HG03460 (cell line): ENCODE results near the gene EIF5AL1.
"Not testable (repeated sequence)": the region's sequence is repeated elsewhere in the genome, so short reads cannot be mapped to it uniquely, and the experiment has no call there.

Experiments
- ATAC-seq: cut with Tn5 transposase; IDR thresholded peaks from one replicate; pipeline ENCODE4 v1.9.1; 2021; ENCODE audit not compliant: unreplicated experiment

Gene EIF5AL1

DNA sequence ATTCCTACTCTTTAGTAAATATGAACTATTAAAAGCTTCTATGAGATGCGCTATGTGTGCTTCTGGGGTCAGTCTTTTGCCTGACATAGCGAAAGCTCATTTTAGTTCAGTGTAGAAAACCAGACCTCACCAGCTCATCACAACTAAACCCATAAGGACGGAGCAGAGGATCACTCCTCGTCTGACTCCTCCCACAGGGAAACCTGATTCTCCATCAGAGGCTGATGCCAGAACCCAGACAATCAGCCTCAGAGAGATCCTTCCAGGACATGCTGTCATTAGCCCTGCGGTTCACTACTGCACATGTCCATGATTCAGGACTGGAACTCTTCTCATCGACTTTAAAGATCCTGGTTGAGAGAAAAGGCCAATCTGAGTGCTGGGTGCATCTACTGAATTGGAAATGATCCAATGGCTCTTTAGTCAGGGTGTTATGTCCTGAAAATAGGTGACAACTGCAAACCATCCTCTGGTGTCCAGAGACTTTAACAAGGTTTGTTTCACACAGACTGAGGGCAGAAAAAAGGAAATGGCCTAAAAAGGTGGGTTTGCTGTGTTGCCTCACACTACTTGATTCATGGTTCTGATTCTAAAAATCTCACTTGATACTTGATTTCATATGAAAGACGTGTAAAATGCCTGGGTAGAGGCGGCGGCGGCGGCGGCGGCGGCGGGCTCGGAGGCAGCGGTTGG is at the start of gene EIF5AL1:
Gene EIF5AL1 (plus strand): TSS at position 643 of the 693 bp plus-strand sequence. CDS start 117 bp downstream, outside the sequence.
- not testable (repeated sequence) for ATAC-seq

- ATAC-seq, result no peak
These were observed 48.5 kb upstream of the EIF5AL1 start for GRCh38 chr10:79463578-79464496.

DNA sequence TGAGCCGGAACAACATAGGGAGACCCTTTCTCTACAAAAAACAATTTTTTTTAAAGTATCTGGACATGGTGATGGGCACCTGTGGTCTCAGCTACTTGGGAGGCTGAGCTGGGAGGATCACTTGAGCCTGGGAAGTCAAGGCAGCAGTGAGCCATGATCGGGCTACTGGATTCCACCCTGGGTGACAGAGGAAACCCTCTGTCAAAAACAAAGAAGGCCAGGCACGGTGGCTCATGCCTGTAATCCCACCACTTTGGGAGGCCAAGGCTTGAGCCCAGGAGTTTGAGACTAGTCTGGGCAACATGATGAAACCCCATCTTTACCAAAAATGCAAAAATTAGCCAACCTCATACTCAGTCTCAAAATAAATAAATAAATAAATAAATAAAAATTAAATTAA is 47.0 kb upstream of the EIF5AL1 start:
- ATAC-seq, result no peak

DNA sequence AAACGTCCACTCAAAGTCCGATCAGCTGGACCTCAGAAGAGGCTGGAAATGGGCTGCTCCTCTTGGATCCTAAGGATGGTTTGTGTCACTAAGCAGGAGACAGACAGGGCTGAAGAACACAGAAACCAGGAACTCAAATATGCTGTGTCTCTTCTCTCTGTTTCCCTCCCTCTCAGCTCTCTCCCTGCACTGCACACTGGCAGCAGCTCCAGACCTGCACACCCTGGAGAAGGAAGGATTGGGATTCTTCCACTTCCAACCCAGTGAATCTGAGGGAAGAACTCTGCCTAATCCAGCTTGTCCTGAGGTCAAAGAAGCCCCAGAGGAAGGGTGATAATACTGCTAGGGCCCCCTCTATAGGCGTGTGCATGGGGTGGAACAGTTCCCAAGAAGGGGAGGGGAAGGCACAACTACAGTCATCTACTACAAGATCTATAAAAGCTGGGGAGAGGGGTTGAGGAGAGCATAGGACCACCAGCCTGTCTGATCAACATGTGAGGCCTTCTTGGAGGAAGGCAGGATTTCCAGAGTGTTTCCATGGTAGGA is 44.2 kb upstream of the EIF5AL1 start:
- no peak for ATAC-seq

GRCh38 chr10:79468841-79469585 is 43.3 kb upstream of the EIF5AL1 start:
- ATAC-seq, result no peak

DNA sequence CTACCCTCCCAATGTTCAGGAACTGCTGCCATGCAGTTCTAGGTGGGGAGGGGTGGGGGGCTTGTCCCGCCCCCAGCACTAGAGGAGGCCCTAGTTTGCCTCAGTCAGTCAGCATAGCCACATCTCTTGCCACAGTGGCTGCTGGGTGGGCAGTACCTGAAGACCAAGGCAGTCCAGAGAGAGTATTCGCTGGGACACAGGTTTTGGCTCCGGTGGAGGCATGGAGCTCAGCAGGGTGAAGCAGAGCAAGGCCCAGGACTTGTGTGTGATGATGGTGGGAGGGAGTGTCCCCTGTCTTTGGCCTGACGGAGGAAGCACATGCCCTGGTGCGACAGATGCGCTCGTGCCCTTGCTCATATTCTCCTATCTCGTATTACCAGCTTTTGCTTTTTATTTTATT is 42.2 kb upstream of the EIF5AL1 start:
- no peak for ATAC-seq

DNA sequence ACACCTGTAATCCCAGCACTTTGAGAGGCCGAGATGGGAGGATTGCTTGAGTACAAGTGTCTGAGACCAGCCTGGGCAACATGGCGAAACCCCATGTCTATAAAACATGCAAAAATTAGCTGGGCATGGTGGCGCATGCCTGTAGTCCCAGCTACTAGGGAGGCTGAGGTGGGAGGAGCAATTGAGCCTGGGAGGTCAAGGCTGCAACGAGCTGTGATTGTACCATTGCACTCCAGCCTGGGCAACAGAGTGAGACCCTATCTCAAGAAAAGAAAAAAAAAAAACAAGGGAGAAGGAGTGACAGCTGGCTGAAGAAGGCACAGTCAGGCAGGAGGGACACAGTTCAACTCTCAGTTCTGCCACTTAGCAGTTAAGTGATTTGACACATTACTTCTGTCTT is 40.6 kb upstream of the EIF5AL1 start:
- no peak for ATAC-seq

DNA sequence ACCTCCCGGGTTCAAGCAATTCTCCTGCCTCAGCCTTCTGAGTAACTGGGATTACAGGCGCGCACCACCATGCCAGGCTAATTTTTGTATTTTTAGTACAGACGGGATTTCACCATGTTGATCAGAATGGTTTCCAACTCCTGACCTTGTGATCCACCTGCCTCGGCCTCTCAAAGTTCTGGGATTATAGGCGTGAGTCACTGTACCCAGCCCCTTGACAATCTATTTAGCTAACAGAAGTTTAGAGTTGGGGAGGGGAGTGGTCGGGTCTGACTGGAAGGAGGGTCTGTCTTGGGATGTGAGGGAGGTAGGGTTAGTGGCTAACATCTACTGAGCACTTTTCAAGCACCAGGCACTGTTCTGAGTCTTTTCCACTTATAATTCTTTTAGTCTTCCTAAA is 39.9 kb upstream of the EIF5AL1 start:
- ATAC-seq, result no peak

GRCh38 chr10:79472951-79473350 is 39.4 kb upstream of the EIF5AL1 start:
- ATAC-seq, result no peak

- ATAC-seq, result no peak
These were observed 38.7 kb upstream of the EIF5AL1 start for GRCh38 chr10:79473496-79474095.

DNA sequence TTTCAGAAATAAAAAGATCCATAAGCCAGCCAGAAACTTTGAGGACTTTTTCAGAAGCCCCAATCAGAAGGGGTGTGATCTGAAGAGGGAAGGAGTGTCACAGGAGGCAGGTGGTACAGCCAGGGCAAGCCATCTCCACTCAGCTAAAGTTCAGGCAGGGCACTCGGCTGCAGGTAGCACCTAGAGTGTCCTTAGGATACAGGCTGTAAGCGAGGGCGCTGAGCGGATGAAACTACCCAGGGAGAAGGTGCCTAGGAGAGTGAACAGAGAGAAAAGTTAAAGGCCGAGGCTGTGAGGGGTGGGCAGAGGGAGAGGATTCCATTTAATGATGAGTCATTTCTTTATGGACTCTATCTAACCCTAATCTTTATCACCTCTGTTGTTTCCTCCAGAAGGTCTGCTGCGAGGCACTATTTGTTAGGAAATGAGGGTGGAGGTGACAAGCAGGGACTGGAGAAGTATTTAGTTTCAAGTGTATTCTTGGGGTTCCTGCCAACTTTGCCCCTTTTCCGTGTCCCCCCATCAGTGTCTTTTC is 37.1 kb upstream of the EIF5AL1 start:
- no peak for ATAC-seq

DNA sequence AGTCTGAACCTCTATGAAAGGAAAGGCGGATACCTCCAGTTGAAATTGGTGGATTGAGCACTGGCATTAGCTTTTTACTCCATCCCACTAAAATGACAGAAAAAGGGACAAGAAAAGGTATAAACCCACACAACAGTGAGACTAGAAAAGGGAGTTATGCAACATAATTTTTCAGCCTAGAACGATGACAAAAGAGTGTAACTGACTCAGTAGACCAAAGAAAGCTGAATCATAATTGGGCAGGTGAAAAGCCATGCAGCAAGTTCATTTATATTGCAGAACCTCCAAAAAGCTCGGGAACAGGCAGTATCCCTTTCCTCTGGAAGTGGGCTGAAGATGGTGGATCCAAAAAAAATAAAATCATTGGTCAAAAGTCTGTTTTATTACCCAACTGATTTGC is 36.5 kb upstream of the EIF5AL1 start:
- ATAC-seq, result no peak

GRCh38 chr10:79476645-79477044 is 35.7 kb upstream of the EIF5AL1 start:
- ATAC-seq, result no peak

DNA sequence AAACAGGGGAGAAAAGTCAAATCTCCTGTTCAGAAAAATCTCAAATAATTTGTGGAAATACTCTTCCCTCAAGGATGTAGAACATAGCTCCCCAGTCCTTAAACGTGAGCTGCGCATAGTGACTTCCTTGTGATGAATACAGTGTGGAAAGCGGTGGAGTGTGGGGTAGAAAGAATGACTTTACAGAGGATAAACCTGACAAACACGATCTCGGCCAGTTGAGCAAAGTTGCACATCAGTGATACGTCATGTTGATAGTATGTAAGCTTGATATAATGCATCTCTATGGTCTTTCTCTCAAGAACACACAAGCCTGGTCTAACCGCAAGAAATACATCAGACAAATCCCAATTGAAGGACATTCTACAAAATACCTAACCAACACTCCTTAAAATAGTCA is 34.9 kb upstream of the EIF5AL1 start:
- no peak for ATAC-seq

DNA sequence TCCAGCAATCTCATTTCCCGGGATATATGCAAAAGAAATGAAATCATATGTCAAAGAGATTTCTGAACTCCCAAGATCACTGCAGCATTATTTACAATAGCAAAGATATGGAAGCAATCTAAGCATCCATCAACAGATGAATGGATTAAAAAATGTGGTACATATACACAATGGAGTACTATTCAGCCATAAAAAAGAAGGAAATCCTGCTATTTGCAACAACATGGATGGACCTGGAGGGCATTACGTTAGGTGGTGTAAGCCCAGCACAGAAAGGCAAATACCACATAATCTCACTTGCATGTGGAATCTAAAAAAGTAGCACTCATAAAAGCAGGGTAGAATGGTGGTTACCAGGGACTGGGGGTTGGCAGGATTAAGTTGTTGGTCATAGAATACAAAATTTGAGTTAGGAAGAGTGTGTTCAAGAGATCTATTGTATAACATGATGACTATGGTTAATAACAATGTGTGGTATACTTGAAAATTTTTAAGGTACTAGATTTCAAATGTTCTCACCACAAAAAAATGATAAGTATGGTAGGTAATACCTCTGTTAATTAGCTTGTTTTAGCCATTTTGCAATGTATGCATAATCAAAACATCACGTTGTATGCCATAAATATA is 32.9 kb upstream of the EIF5AL1 start:
- no peak for ATAC-seq

DNA sequence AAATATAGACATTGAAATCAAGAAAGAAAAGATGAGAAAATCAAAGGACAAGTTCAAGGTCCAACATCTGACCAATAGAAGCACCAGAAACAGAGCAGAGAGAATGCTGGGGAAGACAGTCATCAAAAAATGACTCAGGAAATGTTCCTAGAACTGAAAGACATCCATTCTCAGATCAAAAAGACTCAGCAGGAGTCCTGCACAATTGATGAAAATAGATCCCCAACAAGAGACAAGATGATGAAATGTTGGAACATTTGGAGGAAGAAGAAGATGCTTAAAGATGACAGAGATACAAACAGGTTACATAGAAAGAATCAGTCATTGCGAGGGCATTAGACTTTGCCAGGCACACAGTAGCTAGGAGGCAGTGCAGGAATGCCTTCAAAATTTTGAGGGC is 30.0 kb upstream of the EIF5AL1 start:
- ATAC-seq, result no peak

DNA sequence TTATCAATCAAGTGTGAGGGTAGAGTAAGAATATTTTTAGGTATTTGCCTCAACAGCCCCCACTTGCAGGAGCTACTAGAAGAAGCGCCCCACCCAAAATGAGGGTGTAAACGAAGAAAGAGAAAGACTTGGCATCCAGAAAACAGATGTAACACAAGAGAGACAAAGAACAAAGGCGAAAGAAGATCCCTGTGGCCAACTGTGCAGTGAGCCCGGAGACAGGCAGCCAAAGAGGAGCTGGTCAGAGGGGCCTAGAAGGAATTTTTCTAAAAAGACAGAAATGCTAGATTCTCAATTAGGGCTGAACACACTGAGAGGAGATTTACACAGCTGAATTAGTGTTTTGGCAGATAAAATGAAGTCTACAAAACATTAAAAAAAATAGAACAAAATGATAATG is 29.6 kb upstream of the EIF5AL1 start:
- ATAC-seq, result no peak

GRCh38 chr10:79483299-79483698 is 29.0 kb upstream of the EIF5AL1 start:
- no peak for ATAC-seq

GRCh38 chr10:79483948-79484347 is 28.4 kb upstream of the EIF5AL1 start:
- no peak for ATAC-seq

DNA sequence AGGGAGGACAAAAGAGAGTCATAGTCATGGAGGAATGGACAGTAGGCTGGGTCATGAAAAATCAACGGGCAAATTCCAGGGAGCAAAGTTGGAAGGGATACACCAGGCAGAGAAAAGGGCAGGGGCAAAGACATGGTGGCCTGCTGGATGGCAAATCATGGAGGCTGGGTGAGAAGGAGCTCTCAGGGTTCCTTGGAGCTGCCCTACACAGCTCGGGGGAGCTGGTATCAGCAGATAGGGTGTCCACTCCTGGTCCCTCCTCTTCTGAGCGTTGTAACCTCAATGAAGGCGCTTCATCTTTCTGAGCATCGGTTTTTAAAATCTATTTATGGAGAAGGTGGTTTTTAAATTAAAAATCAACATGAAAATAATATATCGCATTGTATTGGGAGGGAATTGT is 27.9 kb upstream of the EIF5AL1 start:
- no peak for ATAC-seq
